ENCODE results near the gene NMNAT3.

Gene NMNAT3

GRCh38 chr3:139674571-139675260 lies 3.1 kb downstream of the NMNAT3 start:
- no peak for DNase-seq

DNA sequence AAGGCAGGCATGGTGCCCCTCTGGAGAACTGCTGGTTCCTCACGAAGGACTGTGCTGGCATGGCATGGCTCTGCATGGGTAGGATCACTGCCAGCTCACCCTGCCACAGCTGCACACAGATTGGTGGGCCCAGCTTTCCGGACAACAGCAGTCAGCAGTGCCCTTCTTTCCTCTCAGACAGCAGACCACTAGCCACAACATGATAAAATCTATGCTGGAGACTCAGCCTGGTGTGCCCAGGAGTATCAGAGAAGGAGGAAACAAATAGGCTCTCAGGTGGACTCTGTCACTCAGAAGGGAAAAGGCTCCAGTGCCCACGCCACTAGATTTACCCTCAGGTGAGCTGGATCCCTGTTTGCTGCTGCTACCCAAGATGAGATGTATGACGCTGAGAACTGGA lies 4.9 kb downstream of the NMNAT3 start:
- no peak for DNase-seq

- no peak for DNase-seq
Observed at GRCh38 chr3:139671863-139672646, 5.7 kb downstream of the NMNAT3 start.

GRCh38 chr3:139671107-139671506 lies 6.7 kb downstream of the NMNAT3 start:
- no peak for DNase-seq

- DNase-seq: no peak
Observed at GRCh38 chr3:139670196-139670595, 7.6 kb downstream of the NMNAT3 start.

DNA sequence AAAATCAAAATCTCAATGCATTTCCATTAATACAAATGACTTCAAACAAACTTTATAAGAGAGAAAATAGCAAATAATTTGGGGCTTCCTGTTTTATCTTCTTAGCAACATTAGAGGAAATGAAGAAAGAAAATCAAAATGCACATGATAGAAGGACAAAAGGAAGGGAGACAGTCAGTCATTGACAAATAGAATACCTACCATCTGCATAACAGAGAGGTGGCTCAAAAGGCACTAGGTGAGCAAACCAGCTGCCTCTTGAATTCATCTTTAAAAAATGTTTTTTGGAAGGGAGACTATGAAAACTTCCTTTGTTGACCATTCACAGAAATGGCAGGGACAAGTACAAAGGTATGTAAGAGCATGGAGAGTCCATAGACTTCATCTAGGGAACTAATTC lies 9.4 kb downstream of the NMNAT3 start:
- no peak for DNase-seq

DNA sequence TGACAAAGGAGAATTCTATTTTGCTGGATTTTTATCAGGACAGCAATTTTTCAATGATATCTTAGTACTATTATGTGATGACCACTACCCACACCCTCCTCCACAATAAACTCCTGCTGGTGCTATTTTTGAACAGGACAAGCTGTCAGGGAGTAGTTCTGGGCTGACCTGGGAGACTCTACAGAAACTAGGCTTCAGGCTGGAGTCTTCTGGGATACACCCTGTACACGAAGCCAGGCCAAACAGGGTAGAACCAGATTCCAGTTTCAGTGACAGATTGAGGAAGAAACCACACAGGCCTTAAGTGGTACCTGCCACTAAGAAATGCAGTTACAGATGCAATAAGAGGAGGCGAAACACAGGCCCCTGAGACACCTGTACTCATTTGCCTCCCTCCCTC lies 12.8 kb downstream of the NMNAT3 start:
- DNase-seq: no peak

- DNase-seq: no peak
Observed at GRCh38 chr3:139660269-139660668, 17.5 kb downstream of the NMNAT3 start.

DNA sequence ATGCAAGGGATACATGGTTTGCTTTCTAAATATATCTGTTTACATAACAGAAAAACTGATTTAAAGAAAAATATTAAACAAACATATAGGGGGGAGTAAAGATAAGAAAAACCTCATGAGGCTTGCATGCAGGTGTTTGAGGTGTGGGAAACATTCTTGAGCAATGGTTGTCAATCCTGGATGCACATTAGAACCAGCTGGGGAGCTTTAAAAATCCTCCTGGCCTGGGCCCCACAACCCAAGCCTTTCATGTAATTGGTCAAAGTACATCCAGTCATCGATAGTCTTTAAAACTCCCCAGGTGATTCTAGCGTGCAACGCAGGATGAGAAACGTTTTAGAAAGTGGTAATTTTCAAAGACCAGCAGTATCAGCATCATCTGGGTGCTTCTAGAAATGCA lies 18.3 kb downstream of the NMNAT3 start:
- DNase-seq: no peak

GRCh38 chr3:139657936-139658335 lies 19.8 kb downstream of the NMNAT3 start:
- no peak for DNase-seq

GRCh38 chr3:139657434-139657833 lies 20.3 kb downstream of the NMNAT3 start:
- DNase-seq: no peak

DNA sequence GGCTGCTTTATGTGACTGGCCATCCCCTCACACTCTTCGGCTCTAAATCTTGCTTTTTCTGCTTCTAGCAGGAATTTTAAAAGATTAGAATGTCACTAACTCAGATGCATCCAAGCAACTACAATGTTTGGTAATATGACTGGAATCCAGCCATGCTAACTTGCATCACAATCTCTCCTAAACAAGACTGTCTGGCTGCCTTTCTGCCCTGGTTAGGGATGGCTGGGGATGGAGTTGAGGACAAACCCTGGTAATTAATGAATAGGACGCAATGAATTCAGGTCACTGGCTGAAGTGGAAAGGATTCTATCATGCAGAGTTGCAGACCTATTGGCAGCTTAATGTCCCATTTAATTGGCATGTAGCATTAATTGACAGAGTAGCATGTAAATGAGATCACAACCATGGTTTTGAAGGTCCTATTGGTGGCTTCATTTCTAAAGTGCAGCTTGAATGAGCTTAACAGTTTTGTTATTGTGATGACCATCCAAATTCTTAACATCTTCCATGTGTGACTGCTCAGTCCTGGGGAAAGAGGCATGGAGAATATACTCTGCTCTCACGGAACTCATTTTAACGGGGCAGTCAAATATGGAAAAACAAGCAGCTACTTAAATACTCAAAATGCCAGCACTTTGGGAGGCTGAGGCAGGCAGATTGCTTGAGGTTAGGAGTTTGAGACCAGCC lies 21.7 kb downstream of the NMNAT3 start:
- no peak for DNase-seq

DNA sequence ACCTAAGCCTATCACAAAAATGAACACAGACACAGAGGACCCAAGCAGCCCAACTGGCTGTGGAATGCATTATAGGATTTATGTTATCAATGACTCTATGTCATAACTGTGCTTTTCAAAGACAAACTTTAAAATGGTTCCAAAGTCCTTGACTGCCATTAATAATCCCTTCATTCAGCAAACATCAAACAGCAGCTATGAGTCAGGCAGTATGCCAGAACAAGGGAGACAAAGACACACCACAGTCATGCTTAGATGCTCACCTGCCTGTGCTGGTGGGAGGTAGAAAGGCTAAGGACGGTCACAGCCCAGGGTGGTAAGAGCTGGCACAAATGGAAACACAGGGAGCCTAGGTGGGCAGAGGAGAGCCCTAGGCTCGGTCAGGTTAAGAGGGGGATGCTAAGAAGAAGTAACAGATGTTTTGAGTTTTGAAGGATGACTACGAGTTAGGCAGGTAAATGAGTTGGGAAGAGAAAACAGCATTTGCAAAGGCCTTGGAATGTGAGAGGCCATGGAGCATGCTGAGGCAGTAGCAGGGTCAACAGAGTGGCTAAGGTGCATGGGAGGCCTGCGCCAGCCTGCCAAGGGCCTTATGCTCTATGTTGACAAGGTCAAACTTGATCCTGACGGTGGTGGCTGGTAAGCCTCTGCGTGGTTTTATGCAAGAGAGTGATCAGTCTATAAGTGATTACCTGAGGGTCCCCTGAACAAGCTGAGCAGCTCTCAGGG lies 23.0 kb downstream of the NMNAT3 start:
- no peak for DNase-seq

GRCh38 chr3:139653582-139653981 lies 24.2 kb downstream of the NMNAT3 start:
- no peak for DNase-seq

DNA sequence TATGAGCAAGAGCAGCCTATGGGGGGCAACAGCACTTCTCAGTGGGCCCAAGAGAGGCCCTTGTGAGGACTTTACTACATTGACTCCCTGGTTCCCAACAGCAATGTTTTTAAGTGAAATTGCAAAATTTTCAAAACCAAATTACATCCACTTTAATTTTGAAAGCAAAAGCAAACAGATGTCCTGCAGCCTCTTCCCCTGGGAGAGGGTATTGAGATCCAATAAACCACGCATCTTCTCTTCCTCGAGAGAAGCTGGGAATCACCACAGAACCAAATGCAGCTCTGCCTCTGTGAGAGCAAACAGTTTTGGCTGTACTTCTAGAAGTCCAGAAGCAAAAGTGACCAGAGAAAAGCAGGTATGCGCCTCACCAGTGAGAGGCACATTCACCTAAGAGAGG lies 25.2 kb downstream of the NMNAT3 start:
- DNase-seq: no peak

GRCh38 chr3:139647866-139648435 lies 29.8 kb downstream of the NMNAT3 start:
- DNase-seq: no peak

DNA sequence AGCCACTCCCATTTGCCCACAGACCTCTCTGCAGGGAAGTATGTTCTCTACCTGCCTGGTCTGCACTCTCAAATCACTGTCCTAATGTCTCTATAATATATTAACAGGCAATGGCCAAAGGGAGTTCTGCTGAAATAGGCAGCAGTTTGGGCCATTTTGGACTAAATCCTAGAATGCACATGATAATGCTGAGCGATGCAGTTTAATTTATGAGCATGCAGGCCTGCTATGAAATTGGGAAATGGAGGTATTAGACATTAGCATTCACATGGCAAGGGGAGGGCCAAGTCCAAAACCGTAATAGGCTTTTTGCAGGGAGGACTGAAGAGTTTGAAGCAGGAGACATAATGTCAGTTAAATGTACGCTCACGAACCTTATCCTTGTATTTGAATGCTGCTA lies 31.3 kb downstream of the NMNAT3 start:
- no peak for DNase-seq

DNA sequence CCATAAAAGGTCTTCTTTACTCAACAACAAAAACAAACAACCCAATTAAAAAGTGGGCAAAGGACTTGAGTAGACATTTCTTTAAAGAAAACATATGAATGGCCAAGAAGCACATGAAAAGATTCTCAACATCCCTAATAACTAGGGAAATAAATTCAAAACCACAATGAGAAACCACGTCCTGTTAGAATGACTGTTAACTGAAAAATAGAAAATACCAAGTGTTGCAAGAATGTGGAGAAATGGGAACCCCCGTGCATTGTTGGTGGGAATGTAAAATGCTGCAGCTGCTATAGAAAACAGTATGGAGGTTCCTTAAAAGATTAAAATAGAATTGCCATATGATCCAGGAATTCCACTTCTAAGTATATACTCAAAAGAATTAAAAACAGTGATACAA lies 34.8 kb downstream of the NMNAT3 start:
- DNase-seq: no peak

DNA sequence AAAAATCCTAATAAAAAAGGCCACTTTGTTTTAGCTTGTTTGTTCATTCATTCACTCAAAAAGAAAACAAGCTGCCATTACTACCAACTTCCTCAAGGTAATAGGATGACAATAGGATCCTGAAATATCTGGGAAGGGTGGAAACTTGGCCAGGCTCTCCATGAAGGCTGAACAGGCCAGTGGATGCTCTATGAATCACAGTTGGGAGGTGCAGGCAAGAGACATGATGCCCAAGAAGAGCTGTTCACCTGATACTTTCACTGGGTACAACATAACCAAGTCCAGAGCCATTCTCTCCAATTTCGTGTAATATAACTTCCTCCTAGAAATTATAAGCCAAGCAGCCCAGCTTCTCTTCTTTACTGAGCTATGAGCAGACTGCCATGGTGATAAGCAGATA lies 37.3 kb downstream of the NMNAT3 start:
- no peak for DNase-seq

GRCh38 chr3:139639662-139640061 lies 38.1 kb downstream of the NMNAT3 start:
- no peak for DNase-seq

DNA sequence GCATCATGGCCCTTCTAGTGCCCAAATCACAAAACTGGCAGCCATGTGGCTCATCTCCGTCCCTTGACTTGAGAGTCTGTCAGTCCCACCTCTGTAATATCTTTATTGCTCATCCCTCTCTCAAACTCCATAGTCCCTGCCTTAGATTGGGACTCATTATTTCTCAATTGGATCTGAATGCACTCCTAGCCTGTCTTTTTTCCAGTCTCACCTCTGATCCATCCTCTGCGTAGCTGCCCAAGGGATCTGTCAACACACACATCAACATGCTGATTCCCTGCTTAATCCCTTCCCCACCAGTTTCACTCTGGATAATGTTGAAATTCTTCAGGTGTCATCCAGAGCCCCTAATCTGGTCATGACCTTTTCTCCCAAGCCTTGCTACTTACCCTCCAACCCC lies 39.3 kb downstream of the NMNAT3 start:
- no peak for DNase-seq

GRCh38 chr3:139636511-139636910 lies 41.3 kb downstream of the NMNAT3 start:
- no peak for DNase-seq

- DNase-seq: no peak
Observed at GRCh38 chr3:139634111-139634635, 43.6 kb downstream of the NMNAT3 start.

All from activated naive CD4-positive, alpha-beta T cell (primary cell).